AG09309 (cell line): ENCODE data around the gene PSMC3.

Experiments used
- DNase-seq: peaks from one replicate; pipeline ENCODE4 v3.0.0-alpha.2; 2010; ENCODE audit warnings: low read depth
- H3K4me3 ChIP-seq: 2 replicates; pipeline ENCODE4 v1.5.1; 2011; ENCODE audit warnings: mild to moderate bottlenecking, low read depth, low read length, moderate library complexity; ENCODE audit not compliant: control insufficient read depth
- CTCF ChIP-seq: IDR thresholded peaks from 2 replicates; pipeline ENCODE4 v1.5.1; 2011; ENCODE audit warnings: mild to moderate bottlenecking, low read depth, low read length, inconsistent platforms; ENCODE audit not compliant: insufficient read depth, control insufficient read depth; ENCODE audit errors: missing control alignments

The PSMC3 gene

GRCh38 chr11:47373876-47374719, 52.1 kb downstream of the PSMC3 start:
- no peak overlapping the region for H3K4me3 ChIP-seq
- TF ChIP-seq CTCF, result peak; percentile 97
- no peak for DNase-seq

- no peak overlapping the region for H3K4me3 ChIP-seq
- no peak for TF ChIP-seq CTCF
- no peak for DNase-seq
Observed at GRCh38 chr11:47372422-47372821, 53.8 kb downstream of the PSMC3 start.

GRCh38 chr11:47369676-47370075, 56.6 kb downstream of the PSMC3 start:
- no peak for DNase-seq

More at GRCh38 chr11:47369676-47370075, 56.6 kb downstream of the PSMC3 start:
- TF ChIP-seq CTCF, result no peak
- H3K4me3 ChIP-seq, result no peak overlapping the region
